HG02571 (cell line): ENCODE measurements around the gene FANCC.
"Not testable (repeated sequence)": the region's sequence is repeated elsewhere in the genome, so short reads cannot be mapped to it uniquely, and the experiment has no call there.

Source experiments
- ATAC-seq: cut with Tn5 transposase; IDR thresholded peaks from one replicate; pipeline ENCODE4 v1.9.1; 2021; ENCODE audit warnings: mild to moderate bottlenecking, moderate library complexity; ENCODE audit not compliant: unreplicated experiment

FANCC gene

DNA sequence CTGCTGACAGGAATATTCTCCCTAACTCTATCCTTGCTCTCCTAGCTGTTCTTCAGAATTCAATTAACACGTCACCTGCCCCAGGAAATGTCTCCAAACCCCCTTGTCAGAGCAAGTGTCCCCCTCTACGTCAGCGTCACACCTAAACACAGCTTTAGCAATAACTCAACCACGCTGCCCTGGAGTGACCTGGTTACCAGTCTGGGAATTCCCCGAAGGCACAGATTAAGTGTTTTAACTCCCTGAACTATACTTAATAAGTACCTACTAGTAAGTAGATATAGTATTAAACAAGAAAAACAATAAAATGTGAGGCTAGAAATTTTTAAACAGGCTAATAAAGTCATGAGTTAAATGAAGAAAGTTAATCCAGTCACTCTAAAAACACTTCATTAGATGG is 78.4 kb downstream of the FANCC start:
- no peak for ATAC-seq

DNA sequence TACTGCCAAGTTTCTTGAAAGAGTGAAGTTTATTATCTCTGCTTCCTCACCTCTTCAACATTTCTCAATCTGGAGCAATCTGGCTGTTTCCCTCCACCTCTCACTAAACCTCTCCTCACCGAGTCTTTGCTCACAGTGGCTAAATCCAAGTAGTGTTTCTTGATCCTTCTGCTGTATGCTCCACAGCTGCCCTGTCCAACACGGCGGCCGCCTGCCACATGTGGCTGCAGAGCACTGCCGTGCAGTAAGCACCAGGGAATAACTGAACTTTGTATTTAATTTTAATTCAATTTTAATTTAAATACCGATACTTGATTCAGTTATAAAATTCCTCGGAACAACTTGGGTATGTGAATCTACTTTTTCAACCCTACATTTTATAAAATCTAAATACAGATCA is 80.2 kb downstream of the FANCC start:
- ATAC-seq = no peak

DNA sequence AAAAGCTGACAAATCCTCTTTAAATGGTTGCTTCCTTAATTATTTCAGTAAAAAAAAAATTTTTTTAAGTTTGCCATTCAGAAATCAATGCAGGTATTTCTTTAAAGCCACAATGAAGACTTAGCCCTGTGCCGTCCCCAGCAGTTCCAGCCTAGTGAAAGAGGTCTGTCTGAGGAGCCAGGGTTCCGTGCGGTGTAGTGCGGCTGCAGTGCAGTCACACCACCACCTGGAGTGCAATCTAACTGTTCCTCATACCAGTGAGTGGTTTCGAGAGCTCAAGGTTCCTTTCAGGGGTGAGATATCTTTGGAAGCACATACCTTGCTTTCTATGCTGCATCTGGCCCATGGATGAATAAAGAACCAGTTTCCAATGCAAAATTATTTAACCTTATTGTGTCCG is 87.5 kb downstream of the FANCC start:
- no peak for ATAC-seq

DNA sequence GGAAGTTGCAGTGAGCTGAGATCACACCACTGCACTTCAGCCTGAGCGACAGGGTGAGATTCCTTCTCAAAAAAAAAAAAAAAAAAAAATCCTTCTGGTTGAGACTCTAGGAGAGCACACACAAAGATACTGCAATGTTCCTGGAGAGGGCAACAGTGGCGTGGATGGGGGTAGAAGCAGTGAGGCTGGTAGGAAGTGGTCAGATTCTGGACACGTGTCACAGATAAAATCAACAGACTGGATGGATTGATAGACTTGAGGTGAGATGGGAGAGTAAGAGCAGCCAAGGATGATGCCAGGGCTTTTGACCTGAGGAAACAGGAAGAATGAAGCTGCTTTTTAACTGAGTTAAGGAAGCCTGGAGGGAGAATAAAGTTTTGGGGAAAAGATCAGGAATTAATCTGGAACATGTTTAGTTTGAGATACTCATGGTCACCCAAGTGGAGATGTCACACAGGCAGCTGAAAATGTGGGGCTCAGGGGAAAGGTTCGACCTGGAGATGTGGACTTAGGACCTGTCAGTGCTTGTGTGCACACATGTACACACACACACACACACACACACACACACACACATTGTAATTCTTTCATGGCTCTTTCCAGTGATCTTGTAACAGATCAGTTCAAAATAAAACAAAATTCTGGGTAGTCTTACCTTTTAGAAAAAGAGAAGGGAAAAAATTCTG is 88.1 kb downstream of the FANCC start:
- ATAC-seq = no peak

DNA sequence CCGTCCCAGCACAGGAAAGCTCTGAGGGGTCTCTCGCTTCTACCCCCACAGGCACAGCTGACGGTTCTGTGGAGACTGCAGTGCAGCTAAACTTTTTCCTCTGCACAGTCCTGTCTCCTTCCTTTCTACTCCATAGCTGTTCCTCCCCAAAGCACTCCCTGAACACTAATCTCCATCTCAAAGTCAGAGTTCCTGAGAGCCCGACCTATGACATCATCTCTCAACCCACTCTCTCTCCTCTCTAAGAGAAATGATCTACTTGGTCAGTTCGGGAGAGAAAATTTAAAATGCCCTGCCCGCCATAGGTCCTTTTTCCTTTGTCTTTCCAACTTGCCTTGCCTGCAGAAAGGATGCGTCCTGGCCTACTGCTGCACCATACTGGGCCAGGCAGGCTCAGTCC is 90.6 kb downstream of the FANCC start:
- no peak for ATAC-seq

DNA sequence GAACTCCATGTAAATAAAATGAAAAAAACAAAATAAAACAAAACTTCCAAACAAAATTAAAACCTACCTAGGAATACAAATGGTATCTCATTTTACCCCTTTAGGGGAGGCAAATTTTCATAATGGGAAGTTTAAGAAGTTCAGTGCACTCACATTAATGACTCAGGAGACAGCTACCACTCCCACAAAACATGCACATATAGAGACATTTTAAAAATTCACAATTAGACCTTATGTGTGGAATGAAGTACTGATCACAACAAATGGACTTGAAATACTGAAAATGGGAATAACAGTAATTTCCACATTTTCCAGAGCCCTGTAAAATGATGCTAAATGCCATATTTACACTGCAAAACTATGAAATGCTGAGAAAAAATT is 91.8 kb downstream of the FANCC start:
- ATAC-seq = no peak

DNA sequence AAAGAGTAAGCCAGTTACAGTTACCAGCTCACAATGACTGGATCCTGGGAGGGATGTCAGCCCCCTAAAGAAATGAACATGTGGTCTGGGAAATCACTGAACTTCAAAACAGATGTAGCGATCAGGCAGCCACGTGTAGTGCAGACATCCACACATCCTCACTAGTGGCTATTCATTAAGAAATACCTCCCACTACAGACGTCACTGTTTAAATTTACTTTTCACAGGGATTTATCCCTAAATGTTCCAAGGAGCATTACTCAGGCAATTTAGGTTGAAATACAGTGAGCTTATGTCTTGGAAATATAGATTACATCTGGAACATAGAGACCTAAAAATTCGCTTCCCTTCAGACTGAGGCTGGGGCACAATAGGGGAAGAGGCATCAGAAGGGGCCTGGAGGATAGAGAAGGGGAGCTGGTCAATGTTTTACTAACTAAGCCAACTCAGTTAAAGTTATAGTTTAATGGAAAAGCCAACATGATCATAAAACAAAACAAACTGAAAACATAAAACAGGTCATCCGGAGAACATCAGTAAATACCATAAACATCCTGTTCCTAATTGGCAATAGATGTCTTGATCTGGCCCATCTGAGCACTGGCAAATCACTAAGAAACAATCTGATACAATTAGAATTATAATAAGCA is 92.3 kb downstream of the FANCC start:
- ATAC-seq = no peak

DNA sequence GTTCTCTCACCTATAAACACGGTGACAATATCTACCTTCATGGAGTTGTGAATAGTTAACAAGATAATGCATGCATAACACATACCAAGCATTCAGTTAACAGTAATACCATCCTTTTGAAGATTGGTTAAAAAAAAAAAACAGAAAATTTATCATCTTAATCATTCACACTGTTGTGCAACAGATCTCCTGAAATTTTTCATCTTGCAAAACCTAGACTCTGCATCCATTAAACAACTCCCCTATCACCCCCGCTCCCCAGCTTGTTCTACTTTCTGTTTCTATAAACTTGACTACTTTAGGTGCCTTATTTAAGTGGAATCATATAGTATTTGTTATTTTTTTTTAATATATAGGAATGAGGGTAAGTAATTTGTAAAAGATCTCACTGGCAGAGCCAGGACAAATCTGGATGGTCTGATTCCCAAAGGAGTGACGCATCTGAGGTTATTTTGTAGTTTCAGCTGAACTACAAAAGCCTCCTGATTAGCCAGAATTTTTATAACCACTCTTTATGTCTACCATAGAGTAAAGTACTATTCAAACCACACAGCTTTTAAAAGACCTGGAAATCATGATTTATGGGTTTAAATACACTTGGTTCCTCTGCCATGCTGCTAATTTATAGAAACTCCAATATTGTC is 93.0 kb downstream of the FANCC start:
- no peak for ATAC-seq

DNA sequence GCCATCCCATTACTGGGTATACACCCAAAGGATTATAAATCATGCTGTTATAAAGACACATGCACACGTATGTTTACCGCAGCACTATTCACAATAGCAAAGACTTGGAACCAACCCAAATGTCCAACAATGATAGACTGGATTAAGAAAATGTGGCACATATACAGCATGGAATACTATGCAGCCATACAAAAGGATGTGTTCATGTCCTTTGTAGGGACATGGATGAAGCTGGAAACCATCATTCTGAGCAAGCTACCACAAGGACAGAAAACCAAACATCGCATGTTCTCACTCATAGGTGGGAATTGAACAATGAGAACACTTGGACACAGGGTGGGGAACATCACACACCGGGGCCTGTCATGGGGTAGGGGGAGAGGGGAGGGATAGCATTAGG is 97.2 kb downstream of the FANCC start:
- not testable (repeated sequence) for ATAC-seq

DNA sequence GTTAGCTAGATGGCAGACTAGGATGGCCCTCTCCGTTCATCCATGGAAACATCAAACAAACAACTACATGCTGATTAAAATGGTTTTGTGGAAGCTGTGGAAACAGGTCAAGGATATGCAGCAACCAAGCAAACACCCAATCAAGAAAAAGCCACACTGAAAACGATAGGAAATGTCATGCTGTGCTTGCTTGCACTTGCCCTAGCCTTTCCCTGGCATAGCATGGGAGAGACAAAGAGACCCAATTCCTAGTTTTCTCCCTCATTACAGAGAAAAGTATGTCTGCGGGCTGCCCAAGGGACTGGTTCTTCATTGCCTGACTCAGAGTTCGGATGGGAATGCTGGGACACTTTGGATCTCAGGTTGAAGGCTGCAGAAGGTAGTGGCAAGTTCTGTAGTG is 98.7 kb downstream of the FANCC start:
- ATAC-seq = no peak

DNA sequence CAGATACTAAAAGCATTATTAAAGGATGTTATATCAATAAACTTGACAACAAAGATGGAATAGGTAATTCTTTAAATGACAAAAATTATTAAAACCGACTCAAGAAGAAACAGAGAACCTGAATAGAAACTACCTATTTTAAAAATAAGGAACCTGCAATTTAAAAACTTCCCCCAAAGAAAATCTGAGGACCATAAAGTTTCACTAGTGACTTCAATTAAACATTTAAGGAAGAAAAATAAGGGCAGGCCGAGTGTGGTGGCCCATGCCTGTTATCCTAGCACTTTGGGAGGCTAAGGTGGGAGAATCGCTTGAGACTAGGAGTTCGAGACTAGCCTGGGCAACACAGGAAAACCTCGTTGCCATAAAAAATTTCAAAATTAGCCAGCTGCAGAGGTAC is 99.6 kb downstream of the FANCC start:
- ATAC-seq = no peak

DNA sequence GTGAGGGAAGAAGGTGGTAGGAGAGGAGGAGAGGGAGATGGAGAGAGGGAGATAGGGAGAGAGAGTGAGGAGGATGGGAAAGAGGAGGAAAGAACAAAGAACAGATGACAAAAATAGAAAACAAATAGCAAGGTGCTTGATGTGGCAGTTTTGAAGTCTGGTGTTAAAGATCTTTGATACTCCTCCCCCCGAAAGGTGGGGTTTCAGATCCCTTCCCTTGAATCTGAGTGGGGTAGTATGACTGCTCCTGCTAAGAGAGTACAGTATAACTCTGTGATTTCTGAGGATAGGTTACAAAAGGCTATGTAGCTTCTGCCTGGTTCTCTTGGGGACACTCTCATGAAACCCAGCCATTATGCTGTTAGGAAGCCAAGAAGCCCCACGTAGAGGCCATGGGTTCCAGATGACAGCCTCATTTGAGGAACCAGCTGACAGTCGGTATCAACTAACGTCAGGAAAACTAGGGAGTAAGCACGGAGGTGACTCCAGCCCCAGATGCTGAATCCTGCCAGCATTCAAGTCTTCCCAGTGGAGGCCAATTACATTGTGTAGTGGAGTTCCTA is 102.1 kb downstream of the FANCC start:
- ATAC-seq = no peak

DNA sequence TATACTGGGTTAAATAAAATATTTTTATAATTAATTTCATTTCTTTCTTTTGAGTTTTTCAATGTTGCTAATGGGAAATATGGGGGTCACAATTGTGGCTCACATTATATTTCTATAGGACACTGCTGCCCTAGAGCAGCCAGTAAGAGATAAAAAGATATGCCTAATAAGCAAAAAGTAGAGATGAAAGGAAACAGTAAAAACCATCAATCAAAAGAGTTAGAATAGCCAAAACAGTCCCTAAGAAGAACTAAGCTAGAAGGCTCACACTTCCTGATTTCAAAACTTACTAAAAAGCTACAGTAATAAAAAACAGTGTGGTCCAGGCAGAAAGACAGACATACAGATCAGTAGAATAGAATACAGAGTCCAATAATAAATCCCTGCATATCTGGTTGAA is 104.4 kb downstream of the FANCC start:
- no peak for ATAC-seq

DNA sequence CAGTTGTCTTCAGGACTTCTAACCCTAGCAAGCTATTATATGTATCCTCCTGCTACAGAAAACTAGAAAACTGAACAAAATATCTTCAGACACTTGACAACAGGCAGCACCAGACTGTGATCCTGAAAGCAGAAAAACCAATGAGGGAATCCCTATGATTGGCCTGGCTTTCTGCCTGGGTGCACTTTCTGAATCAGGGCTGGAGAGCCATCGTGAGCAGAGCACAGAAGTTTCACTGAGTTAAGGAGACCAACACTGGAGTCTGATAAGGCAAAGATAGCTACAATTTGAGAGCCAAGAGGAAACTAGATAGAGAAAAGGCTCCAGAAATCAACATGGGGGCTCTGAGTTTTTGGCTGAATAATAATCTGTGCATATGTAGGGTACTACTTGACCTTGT is 106.5 kb downstream of the FANCC start:
- ATAC-seq = no peak

DNA sequence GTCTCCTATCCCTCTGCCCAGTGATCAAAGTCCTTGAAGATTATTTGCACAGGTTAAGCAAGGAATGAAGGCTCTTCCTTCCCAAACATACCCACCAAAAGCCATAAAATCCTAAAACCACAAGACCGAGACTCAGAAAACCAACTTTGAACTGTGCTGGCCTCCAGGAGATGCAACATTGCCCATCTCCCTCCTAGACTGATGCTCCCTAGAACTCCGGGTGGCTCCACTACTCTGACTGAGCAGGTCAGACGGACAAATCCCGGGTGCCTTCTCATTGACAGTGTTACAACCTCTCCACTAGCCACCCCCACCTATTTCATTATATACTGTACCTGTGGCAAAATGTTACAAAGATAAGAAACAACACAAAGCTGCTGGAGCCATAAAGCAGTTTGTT is 110.1 kb downstream of the FANCC start:
- no peak for ATAC-seq

DNA sequence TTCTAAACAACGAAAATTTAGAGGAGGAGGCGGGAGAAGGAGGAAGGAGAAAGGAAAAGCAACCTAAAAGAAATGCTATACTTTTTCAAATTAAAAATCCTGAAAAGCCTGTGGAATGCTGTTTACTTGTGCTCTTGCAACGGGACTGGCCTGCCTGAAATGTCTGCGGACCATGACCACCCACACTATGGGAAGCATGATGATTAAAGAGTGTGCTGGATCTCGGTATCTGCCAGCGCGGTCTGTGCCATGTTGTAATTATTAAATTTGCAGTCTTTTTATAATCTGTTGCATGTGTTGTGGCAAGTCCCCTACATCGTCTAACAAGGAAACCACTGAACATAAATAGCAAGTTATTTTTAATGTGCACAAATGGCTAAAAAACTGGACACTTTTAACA is 111.4 kb downstream of the FANCC start:
- ATAC-seq = no peak

DNA sequence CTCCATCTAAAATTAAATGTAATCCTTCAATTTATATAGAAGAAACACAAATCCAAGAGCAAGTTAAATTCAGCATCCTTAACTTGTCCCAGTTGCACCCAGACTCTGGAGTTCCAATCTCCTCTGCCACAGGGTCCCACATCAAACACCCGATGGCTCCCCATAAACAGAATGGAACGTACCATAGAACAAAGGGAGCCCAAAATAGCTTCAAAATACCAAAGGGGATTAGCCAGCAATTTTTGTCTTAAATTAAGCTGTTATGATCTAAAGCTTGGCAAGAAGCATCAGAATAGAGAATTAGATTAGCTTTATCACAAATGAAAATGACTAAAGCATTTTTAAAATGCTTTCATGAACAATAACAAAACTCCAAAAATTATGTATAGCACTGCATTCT is 112.8 kb downstream of the FANCC start:
- no peak for ATAC-seq

DNA sequence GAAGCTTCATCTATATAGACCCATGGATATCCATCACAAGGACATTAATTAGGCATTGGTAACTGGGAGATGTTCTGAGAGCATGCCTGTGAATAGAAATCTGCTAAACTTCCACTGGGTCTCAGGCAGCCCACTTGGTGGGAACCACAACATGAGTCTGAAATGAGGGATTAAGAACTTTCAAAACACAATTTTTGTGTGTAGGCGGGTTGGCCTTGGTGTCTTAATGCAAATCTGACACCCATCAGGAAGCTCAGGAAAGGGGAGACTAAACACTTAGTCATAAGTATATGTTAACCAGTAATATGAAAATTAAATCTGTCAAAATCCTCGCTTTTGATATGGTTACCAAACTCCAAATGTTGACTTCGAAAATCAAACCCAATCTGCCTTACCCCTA is 113.2 kb downstream of the FANCC start:
- ATAC-seq = no peak

DNA sequence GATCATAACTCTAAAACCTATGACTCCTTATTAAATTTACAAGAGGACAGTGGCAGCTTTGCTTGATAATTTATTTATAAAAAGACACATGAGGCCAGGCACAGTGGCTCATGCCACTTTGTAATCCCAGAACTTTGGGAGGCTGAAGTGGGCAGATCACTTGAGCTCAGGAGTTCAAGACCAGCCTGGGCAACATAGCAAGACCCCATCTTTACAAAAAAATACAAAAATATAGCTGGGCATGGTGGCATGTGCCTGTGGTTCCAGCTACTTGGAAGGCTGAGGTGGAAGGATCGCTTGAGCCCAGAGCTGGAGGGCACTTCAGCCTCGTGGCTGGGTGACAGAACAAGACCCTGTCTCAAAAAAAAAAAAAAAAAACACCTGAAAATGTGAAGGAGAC is 114.5 kb downstream of the FANCC start:
- not testable (repeated sequence) for ATAC-seq

DNA sequence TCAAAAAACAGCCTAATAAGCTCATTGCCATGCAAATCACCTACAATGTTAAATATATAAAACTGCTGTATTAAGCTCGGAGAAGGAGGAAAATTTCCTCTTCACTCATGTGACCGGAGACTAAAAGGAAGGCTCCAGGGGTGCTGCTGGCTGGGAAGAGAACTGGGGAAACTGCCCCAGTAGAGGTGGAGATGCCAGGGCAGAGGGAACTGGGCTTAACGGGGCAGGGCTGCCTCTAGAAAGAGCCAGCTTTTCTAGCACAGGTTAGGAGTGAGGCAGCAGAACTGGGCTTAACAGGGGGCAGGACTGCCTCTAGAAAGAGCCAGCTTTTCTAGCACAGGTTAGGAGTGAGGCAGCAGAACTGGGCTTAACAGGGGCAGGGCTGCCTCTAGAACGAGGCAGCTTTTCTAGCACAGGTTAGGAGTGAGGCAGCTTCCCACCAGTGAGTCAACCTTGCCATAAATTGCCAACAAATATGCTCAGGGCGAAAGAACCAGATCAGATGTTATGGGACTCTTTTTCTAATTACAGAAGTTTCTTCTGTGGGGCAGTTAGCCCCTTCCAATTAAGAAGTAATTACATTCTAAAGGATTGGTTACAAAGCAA is 115.3 kb downstream of the FANCC start:
- no peak for ATAC-seq

DNA sequence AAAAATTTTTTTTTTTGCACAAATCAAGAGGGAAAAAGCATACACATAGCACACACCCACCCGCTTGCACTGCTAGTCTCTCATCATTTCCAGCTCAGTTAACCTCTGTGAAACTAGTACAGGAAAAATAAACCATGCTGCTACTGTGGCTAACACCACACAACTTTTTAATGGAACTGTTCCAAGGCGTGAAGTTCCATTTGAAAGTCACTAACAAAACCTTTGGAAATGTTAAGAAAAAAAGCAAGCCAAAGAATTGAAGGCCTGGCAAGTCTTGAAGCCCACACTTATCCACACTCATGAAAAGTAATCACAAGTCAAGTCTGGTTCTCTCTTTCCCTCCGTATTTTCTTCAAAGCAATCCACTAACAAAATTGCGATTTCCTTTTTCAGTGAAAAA is 116.3 kb downstream of the FANCC start:
- ATAC-seq = no peak
